GM12878 (cell line): ENCODE results near the gene CDPF1. TPM values are rescaled to one million over a fixed set of nuclear protein-coding genes. Genes with fewer than 3 reads are reported as not detected.

ENCODE experiments used
- ATF2 ChIP-seq: IDR thresholded peaks from 2 replicates; pipeline ENCODE4 v1.6.1; 2012; ENCODE audit warnings: low read length, inconsistent platforms
- ATF3 ChIP-seq: IDR thresholded peaks from 2 replicates; pipeline ENCODE4 v1.6.1; 2011; ENCODE audit warnings: low read depth, mild to moderate bottlenecking, low read length, moderate library complexity, borderline replicate concordance; ENCODE audit errors: extremely low read depth
- ETV6 ChIP-seq, 2 experiments: fragments of 450-650 bp in 1 of 2; IDR thresholded peaks in 1 of 2; conservative IDR thresholded peaks in 1 of 2; 2 replicates each; pipeline ENCODE4 v1.6.1; 2014; ENCODE audit warnings: antibody characterized with exemption in 1 of 2, borderline replicate concordance in 1 of 2, low read depth in 1 of 2, mild to moderate bottlenecking in 1 of 2, moderate library complexity in 1 of 2
- FOS ChIP-seq: IDR thresholded peaks from 3 replicates; pipeline ENCODE4 v1.6.1; 2011; ENCODE audit warnings: borderline replicate concordance; ENCODE audit not compliant: insufficient read length; ENCODE audit errors: extremely low read depth
- FOXM1 ChIP-seq: IDR thresholded peaks from 2 replicates; pipeline ENCODE4 v1.6.1; 2012; ENCODE audit warnings: low read depth, mild to moderate bottlenecking, inconsistent platforms, low read length, moderate library complexity
- HDAC2 ChIP-seq: fragments of 200-600 bp; sonication (generic); IDR thresholded peaks from 2 replicates; pipeline ENCODE4 v1.6.1; 2017
- HDGF ChIP-seq: fragments of 450-650 bp; IDR thresholded peaks from 2 replicates; pipeline ENCODE4 v1.6.1; 2016; ENCODE audit warnings: antibody characterized with exemption
- JUND ChIP-seq: IDR thresholded peaks from 2 replicates; pipeline ENCODE4 v1.6.1; 2012; ENCODE audit warnings: low read depth, mild to moderate bottlenecking, low read length, improper control_type of control experiment, moderate library complexity
- MEF2A ChIP-seq: IDR thresholded peaks from 2 replicates; pipeline ENCODE4 v1.6.1; 2011; ENCODE audit warnings: low read depth, mild to moderate bottlenecking, low read length, moderate library complexity; ENCODE audit not compliant: insufficient read depth
- MEF2B ChIP-seq: fragments of 450-650 bp; IDR thresholded peaks from 2 replicates; pipeline ENCODE4 v1.6.1; 2018; ENCODE audit warnings: mild to moderate bottlenecking, moderate library complexity; ENCODE audit not compliant: partially characterized antibody, poor library complexity, severe bottlenecking
- RELB ChIP-seq: fragments of 450-650 bp; IDR thresholded peaks from 2 replicates; pipeline ENCODE4 v1.6.1; 2017; ENCODE audit warnings: low read depth, mild to moderate bottlenecking, moderate library complexity
- SIN3A ChIP-seq: IDR thresholded peaks from 2 replicates; pipeline ENCODE4 v1.6.1; 2012; ENCODE audit warnings: low read depth, low read length, improper control_type of control experiment
- SMAD5 ChIP-seq: IDR thresholded peaks from 2 replicates; pipeline ENCODE4 v1.6.1; 2016; ENCODE audit warnings: antibody characterized with exemption, low read depth
- SMC3 ChIP-seq: IDR thresholded peaks from 2 replicates; pipeline ENCODE4 v1.6.1; 2011; ENCODE audit warnings: low read length, improper control_type of control experiment, borderline replicate concordance
- ZBED1 ChIP-seq: IDR thresholded peaks from 2 replicates; pipeline ENCODE4 v1.6.1; 2016; ENCODE audit warnings: borderline replicate concordance
- ZNF24 ChIP-seq: fragments of 450-650 bp; IDR thresholded peaks from 2 replicates; pipeline ENCODE4 v1.6.1; 2017; ENCODE audit warnings: antibody characterized with exemption, mild to moderate bottlenecking
- ZNF274 ChIP-seq: IDR thresholded peaks from one replicate; pipeline ENCODE4 v1.8.0; 2011; ENCODE audit not compliant: insufficient read length, insufficient read depth
- ZNF384 ChIP-seq: IDR thresholded peaks from 2 replicates; pipeline ENCODE4 v1.6.1; 2012; ENCODE audit warnings: low read depth, mild to moderate bottlenecking, low read length, improper control_type of control experiment, borderline replicate concordance
- ZNF622 ChIP-seq: fragments of 450-650 bp; IDR thresholded peaks from 2 replicates; pipeline ENCODE4 v1.6.1; 2017; ENCODE audit warnings: mild to moderate bottlenecking, inconsistent platforms
- polyA plus RNA-seq, 11 experiments: library from polyadenylated mRNA; depleted of rRNA in 4 of 11; unstranded in 6 of 11; stranded (reverse) in 5 of 11; fragments of >200 nt; fragmentation: Nextera tagmentation in 4 of 11; fragmentation: Illumina TruSeq in 1 of 11; extraction: Ambion mirVana in 4 of 11; extraction: Trizol in 1 of 11; gene quantifications; 1 replicate in 1 of 11; 2 replicates in 10 of 11; pipeline versions ENCODE4 v1.2.1 to v1.2.3, GENCODE V29; 2011 to 2016; ENCODE audit warnings: inconsistent platforms in 2 of 11, missing spikeins in 2 of 11, low read depth in 1 of 11
- total RNA-seq, 4 experiments: library from RNA; depleted of rRNA in 3 of 4; stranded (reverse); fragments of >200 nt in 3 of 4; fragmentation: Illumina TruSeq in 1 of 4; extraction: Trizol in 1 of 4; gene quantifications; 2 replicates each; pipeline versions ENCODE4 v1.2.1 to v1.2.3, GENCODE V29; 2013 to 2021
- TF ChIP-seq, protein P1 (sequence below): IDR thresholded peaks from 2 replicates; pipeline ENCODE4 v1.6.1; 2012; ENCODE audit warnings: low read depth, low read length, improper control_type of control experiment
- TF ChIP-seq, protein P2 (sequence below): IDR thresholded peaks from 2 replicates; pipeline ENCODE4 v1.6.1; 2012; ENCODE audit warnings: low read depth, low read length, improper control_type of control experiment
- TF ChIP-seq, protein P3 (sequence below): IDR thresholded peaks from 2 replicates; pipeline ENCODE4 v1.6.1; 2011; ENCODE audit warnings: mild to moderate bottlenecking, low read depth, low read length, moderate library complexity; ENCODE audit not compliant: insufficient replicate concordance
- TF ChIP-seq, protein P4 (sequence below): fragments of 450-650 bp; IDR thresholded peaks from 2 replicates; pipeline ENCODE4 v1.6.1; 2016; ENCODE audit warnings: mild to moderate bottlenecking

The CDPF1 gene
- total and polyA plus RNA-seq, 10 of the 15 experiments (the other 5 are each of a cell fraction or from before 2014, with no cell fraction given): 1.0 to 22.4 (median 7.9) TPM

DNA sequence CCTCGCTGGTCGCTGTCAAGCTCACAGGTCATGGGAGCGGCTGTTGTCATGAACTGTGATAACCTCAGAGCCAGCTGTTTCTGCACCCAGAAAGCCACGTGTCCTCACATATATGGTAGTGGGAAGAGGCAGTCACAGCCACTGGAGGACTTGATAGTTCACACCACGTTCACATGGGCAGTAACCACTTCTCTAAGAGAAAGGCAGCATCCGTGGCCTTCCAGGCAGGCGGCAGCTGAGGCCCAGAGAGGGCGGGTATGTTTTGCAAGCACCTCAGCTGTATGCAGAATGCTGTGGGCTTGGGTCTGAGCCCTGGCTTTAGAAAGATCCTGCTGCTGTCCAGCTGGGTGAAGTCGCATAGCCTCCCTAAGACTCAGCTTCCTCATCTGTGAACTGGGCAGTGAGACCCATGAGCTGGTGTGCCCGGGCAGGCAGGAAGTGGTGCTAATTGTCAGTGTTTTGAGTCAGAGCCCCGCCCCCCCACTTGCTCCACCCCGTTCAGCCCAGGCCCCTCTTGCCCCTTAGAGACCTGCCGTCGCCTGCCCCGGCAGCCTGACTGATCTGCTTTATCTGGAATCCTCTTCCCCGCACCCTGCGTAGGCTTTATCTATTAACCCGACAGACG is 31.0 kb upstream of the CDPF1 start (continued):
- TF ChIP-seq, protein P1, sequence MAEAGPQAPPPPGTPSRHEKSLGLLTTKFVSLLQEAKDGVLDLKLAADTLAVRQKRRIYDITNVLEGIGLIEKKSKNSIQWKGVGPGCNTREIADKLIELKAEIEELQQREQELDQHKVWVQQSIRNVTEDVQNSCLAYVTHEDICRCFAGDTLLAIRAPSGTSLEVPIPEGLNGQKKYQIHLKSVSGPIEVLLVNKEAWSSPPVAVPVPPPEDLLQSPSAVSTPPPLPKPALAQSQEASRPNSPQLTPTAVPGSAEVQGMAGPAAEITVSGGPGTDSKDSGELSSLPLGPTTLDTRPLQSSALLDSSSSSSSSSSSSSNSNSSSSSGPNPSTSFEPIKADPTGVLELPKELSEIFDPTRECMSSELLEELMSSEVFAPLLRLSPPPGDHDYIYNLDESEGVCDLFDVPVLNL: no peak
- TF ChIP-seq SMC3 (no peak), FOS (no peak), ZNF622 (no peak), SMAD5 (no peak), HDAC2 (no peak), ZNF24 (0 out of 2 replicates have a peak, but pooled peaks have one; percentile 41), ATF3 (no peak), FOXM1 (no peak), JUND (no peak), ETV6 (conservative IDR thresholded peaks at IDR 0.05 in 1 of 2, IDR thresholded peaks at IDR 0.05 in 1 of 2; ENCODE audit: borderline replicate concordance in 1 of 2, low read depth in 1 of 2) (no peak), SIN3A (no peak), ZBED1 (no peak), ATF2 (no peak), RELB (peak; percentile 78), HDGF (no peak), MEF2A (no peak), ZNF384 (no peak), ZNF274 (no peak), MEF2B (no peak)
- TF ChIP-seq, protein P2, sequence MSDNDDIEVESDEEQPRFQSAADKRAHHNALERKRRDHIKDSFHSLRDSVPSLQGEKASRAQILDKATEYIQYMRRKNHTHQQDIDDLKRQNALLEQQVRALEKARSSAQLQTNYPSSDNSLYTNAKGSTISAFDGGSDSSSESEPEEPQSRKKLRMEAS: peak; percentile 20; the same call in 1 of the 2 replicates
- TF ChIP-seq, protein P3, sequence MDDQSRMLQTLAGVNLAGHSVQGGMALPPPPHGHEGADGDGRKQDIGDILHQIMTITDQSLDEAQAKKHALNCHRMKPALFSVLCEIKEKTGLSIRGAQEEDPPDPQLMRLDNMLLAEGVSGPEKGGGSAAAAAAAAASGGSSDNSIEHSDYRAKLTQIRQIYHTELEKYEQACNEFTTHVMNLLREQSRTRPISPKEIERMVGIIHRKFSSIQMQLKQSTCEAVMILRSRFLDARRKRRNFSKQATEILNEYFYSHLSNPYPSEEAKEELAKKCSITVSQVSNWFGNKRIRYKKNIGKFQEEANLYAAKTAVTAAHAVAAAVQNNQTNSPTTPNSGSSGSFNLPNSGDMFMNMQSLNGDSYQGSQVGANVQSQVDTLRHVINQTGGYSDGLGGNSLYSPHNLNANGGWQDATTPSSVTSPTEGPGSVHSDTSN: no peak
- TF ChIP-seq, protein P4, sequence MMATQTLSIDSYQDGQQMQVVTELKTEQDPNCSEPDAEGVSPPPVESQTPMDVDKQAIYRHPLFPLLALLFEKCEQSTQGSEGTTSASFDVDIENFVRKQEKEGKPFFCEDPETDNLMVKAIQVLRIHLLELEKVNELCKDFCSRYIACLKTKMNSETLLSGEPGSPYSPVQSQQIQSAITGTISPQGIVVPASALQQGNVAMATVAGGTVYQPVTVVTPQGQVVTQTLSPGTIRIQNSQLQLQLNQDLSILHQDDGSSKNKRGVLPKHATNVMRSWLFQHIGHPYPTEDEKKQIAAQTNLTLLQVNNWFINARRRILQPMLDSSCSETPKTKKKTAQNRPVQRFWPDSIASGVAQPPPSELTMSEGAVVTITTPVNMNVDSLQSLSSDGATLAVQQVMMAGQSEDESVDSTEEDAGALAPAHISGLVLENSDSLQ: peak; percentile 16; the same call in 1 of the 2 replicates
